IMR-90 (cell line): ENCODE results near the gene TRIO. TPM values are rescaled to one million over a fixed set of nuclear protein-coding genes. Genes with fewer than 3 reads are reported as not detected.

Experiments used
- ATAC-seq: fragments of 200-7000 bp; cut with Tn5 transposase; 2 replicates; pipeline ENCODE4 v1.9.1; 2020; ENCODE audit warnings: low read depth, mild to moderate bottlenecking, moderate library complexity
- BruUV-seq: library from RNA; stranded (reverse); fragments of 400-500 nt; replicated peaks from 2 replicates; lab custom pipeline; 2021; lab: Mats Ljungman, UMichigan
- CTCF ChIA-PET: fragments of 300-600 bp; formaldehyde crosslinking; extraction: SDS; loops from one replicate; lab custom pipeline; 2021; ENCODE audit warnings: antibody characterized with exemption; lab: Yijun Ruan, JAX
- POLR2A ChIA-PET: fragments of 300-600 bp; sonication (Branson Sonifier 250); formaldehyde crosslinking; loops from one replicate; lab custom pipeline; 2022; ENCODE audit warnings: antibody characterized with exemption; ENCODE audit not compliant: unreplicated experiment; lab: Charles Lee
- DNase-seq: peaks from one replicate; pipeline ENCODE4 v3.0.0; 2013
- H2AFZ ChIP-seq: replicated peaks from 2 replicates; pipeline ENCODE3; 2013; ENCODE audit warnings: low read length, mild to moderate bottlenecking; ENCODE audit not compliant: poor library complexity
- H2AK5ac ChIP-seq: 2 replicates; pipeline ENCODE4 v1.6.1; 2013; ENCODE audit warnings: low read depth, low read length, inconsistent platforms
- H2AK9ac ChIP-seq: replicated peaks from 2 replicates; pipeline ENCODE3; 2013; ENCODE audit warnings: mild to moderate bottlenecking, low read depth, low read length, moderate library complexity; ENCODE audit not compliant: poor library complexity
- H2BK120ac ChIP-seq: 2 replicates; pipeline ENCODE4 v1.6.1; 2013; ENCODE audit warnings: low read depth, low read length, inconsistent platforms
- H2BK15ac ChIP-seq: 3 replicates; pipeline ENCODE4 v1.6.1; 2013; ENCODE audit warnings: low read depth, low read length, inconsistent platforms
- H2BK20ac ChIP-seq: 2 replicates; pipeline ENCODE4 v1.6.1; 2013; ENCODE audit warnings: low read depth, mild to moderate bottlenecking, inconsistent platforms, low read length, moderate library complexity
- H2BK5ac ChIP-seq: 2 replicates; pipeline ENCODE4 v1.6.1; 2013; ENCODE audit warnings: mild to moderate bottlenecking, low read depth, low read length, inconsistent platforms; ENCODE audit not compliant: poor library complexity, severe bottlenecking
- H3K14ac ChIP-seq: replicated peaks from 2 replicates; pipeline ENCODE4 v1.6.1; 2013; ENCODE audit warnings: low read depth, low read length, inconsistent platforms
- H3K18ac ChIP-seq: 2 replicates; pipeline ENCODE4 v1.6.1; 2013; ENCODE audit warnings: low read depth, low read length, control low read depth
- H3K23ac ChIP-seq: 2 replicates; pipeline ENCODE4 v1.6.1; 2013; ENCODE audit warnings: low read depth, low read length, inconsistent platforms
- H3K27ac ChIP-seq: 2 replicates; pipeline ENCODE4 v1.5.1; 2013; ENCODE audit warnings: mild to moderate bottlenecking, control low read depth, low read length; ENCODE audit not compliant: insufficient read depth
- H3K27me3 ChIP-seq: 2 replicates; pipeline ENCODE4 v1.6.1; 2013; ENCODE audit warnings: low read length; ENCODE audit not compliant: control insufficient read depth, insufficient read depth
- H3K36me3 ChIP-seq: 2 replicates; pipeline ENCODE4 v1.6.1; 2013; ENCODE audit warnings: low read length, mixed read lengths; ENCODE audit not compliant: control insufficient read depth, insufficient read depth
- H3K4ac ChIP-seq: 2 replicates; pipeline ENCODE4 v1.6.1; 2013; ENCODE audit warnings: low read depth, low read length, inconsistent platforms
- H3K4me1 ChIP-seq: 2 replicates; pipeline ENCODE4 v1.6.1; 2013; ENCODE audit warnings: low read length, mixed read lengths; ENCODE audit not compliant: control insufficient read depth, insufficient read depth
- H3K4me2 ChIP-seq: 2 replicates; pipeline ENCODE4 v1.6.1; 2013; ENCODE audit warnings: low read depth, mild to moderate bottlenecking, control low read depth, low read length, moderate library complexity
- H3K4me3 ChIP-seq: 2 replicates; pipeline ENCODE4 v1.5.1; 2013; ENCODE audit warnings: low read depth, mild to moderate bottlenecking, control low read depth, low read length, moderate library complexity; ENCODE audit not compliant: insufficient read depth
- H3K56ac ChIP-seq: 2 replicates; pipeline ENCODE4 v1.6.1; 2013; ENCODE audit warnings: low read length, inconsistent platforms; ENCODE audit not compliant: insufficient read depth; ENCODE audit errors: extremely low read depth
- H3K79me1 ChIP-seq, 2 experiments: 2 replicates each; pipeline ENCODE4 v1.6.1; 2013; ENCODE audit warnings: low read length in 2 of 2, inconsistent platforms in 1 of 2, low read depth in 1 of 2
- H3K9ac ChIP-seq: 2 replicates; pipeline ENCODE4 v1.6.1; 2013; ENCODE audit warnings: low read depth, low read length, control low read depth
- H3K9me1 ChIP-seq: 2 replicates; pipeline ENCODE4 v1.6.1; 2013; ENCODE audit warnings: low read length, inconsistent platforms; ENCODE audit not compliant: insufficient read depth
- H3K9me3 ChIP-seq: 2 replicates; pipeline ENCODE4 v1.6.1; 2013; ENCODE audit warnings: low read length; ENCODE audit not compliant: control insufficient read depth, insufficient read depth
- H4K20me1 ChIP-seq: 2 replicates; pipeline ENCODE4 v1.6.1; 2013; ENCODE audit warnings: low read length, inconsistent platforms; ENCODE audit not compliant: insufficient read depth
- H4K5ac ChIP-seq: 2 replicates; pipeline ENCODE4 v1.6.1; 2013; ENCODE audit warnings: mild to moderate bottlenecking, low read depth, low read length, control low read depth
- H4K8ac ChIP-seq, 2 experiments: 2 replicates each; pipeline ENCODE4 v1.6.1; 2013; ENCODE audit warnings: low read depth in 2 of 2, low read length in 2 of 2, control low read depth in 1 of 2, inconsistent platforms in 1 of 2
- H4K91ac ChIP-seq: 2 replicates; pipeline ENCODE4 v1.6.1; 2013; ENCODE audit warnings: low read depth, low read length, inconsistent platforms; ENCODE audit not compliant: insufficient read depth
- CTCF ChIP-seq: conservative IDR thresholded peaks from 2 replicates; pipeline ENCODE4 v1.5.1; 2012; ENCODE audit warnings: mild to moderate bottlenecking, low read depth, low read length, improper control_type of control experiment
- MAZ ChIP-seq: IDR thresholded peaks from 2 replicates; pipeline ENCODE4 v1.6.1; 2012; ENCODE audit warnings: low read depth, mild to moderate bottlenecking, low read length, improper control_type of control experiment, moderate library complexity, borderline replicate concordance
- MXI1 ChIP-seq: IDR thresholded peaks from 2 replicates; pipeline ENCODE4 v1.6.1; 2012; ENCODE audit warnings: low read depth, mild to moderate bottlenecking, low read length, moderate library complexity, borderline replicate concordance
- WGBS, 2 experiments: methylation state at CpG; one replicate each; pipeline versions ENCODE4 v1.1.5 to v1.1.7; 2013; ENCODE audit warnings: missing lambda C conversion rate in 2 of 2; ENCODE audit not compliant: insufficient read length in 1 of 2; ENCODE audit errors: extremely low coverage in 2 of 2; 5-methylcytosine and 5-hydroxymethylcytosine counted together
- dilution Hi-C: fragments of 300-500 bp; cut with HindIII; formaldehyde crosslinking; loops from one replicate; pipeline ENCODE4 v1.14.3; 2018; ENCODE audit warnings: low sequenced_read_pairs; ENCODE audit not compliant: unreplicated experiment
- in situ Hi-C: fragments of 300-500 bp; cut with MboI; formaldehyde crosslinking; loops from 3 replicates; pipeline ENCODE4 v1.14.3; 2019; ENCODE audit warnings: low sequenced_read_pairs, inconsistent platforms, mixed read lengths
- intact Hi-C: fragments of 100-400 bp; cut with micrococcal nuclease; formaldehyde crosslinking; loops from 2 replicates; pipeline ENCODE4 v1.10.0; 2022
- polyA plus RNA-seq, 3 experiments: library from polyadenylated mRNA; depleted of rRNA; stranded (reverse); fragments of >200 nt; gene quantifications; 2 replicates each; pipeline ENCODE4 v1.2.3, GENCODE V29; 2012; ENCODE audit warnings: low replicate concordance in 1 of 3
- total RNA-seq: library from RNA; depleted of rRNA; stranded (reverse); fragments of >200 nt; gene quantifications from 2 replicates; pipeline ENCODE4 v1.2.3, GENCODE V29; 2012

Gene TRIO
- total and polyA plus RNA-seq, 2 of the 4 experiments (the other 2 are of a cell fraction), result 206 to 522 TPM

- dilution Hi-C loops, result no loop called here
- no peak overlapping the region for H3K9ac ChIP-seq
- H2BK20ac ChIP-seq, result no peak overlapping the region
- no peak overlapping the region for H3K4ac ChIP-seq
- no peak overlapping the region for H3K4me3 ChIP-seq
- peaks cover 91% of the 10 kb centered on the region for H4K20me1 ChIP-seq
- H3K4me1 ChIP-seq, result peaks cover 30% of the 10 kb centered on the region
- TF ChIP-seq MAZ (no peak), CTCF (no peak), MXI1 (no peak)
- H3K9me3 ChIP-seq, result no peaks in the 10 kb centered on the region
- H2BK15ac ChIP-seq, result no peak overlapping the region
- H3K14ac ChIP-seq, result no peak overlapping the region
- no peak overlapping the region for H3K56ac ChIP-seq
- H3K36me3 ChIP-seq, result peaks cover 52% of the 10 kb centered on the region
- no peak overlapping the region for H2BK5ac ChIP-seq
- intact Hi-C loops, result loop anchor here (10.0 kb wide), 1 partner anchor 343 kb away; no protein-coding TSS in a partner anchor
- no peak overlapping the region for H4K91ac ChIP-seq
- H4K8ac ChIP-seq, result no peak overlapping the region
- H3K79me1 ChIP-seq, result peaks cover 58 to 78% of the 10 kb centered on the region in 2 experiments
- WGBS, 2 experiments, result 100% methylated on average over 2 of the region's 14 CpGs; no CpG with 5 or more reads in 1 of the 2 experiments
- no peak overlapping the region for H2AK9ac ChIP-seq
- BruUV-seq, result no TSS peak
- no peak overlapping the region for H3K4me2 ChIP-seq
- H3K18ac ChIP-seq, result no peak overlapping the region
- no peak overlapping the region for H3K27ac ChIP-seq
- DNase-seq (no peak), ATAC-seq (no peak)
- ChIA-PET CTCF (no interaction called here), POLR2A (no interaction called here)
- no peak overlapping the region for H3K23ac ChIP-seq
- in situ Hi-C loops, result no loop called here
- H3K9me1 ChIP-seq, result peaks cover 31% of the 10 kb centered on the region
- H4K5ac ChIP-seq, result no peak overlapping the region
- H2AK5ac ChIP-seq, result no peak overlapping the region
- H2AFZ ChIP-seq, result no peak overlapping the region
- no peaks in the 10 kb centered on the region for H3K27me3 ChIP-seq
- H2BK120ac ChIP-seq, result no peak overlapping the region
Observed at GRCh38 chr5:14328144-14328543, 185.0 kb downstream of the TRIO start.
